Erythroblast (primary cell): Measurements from ENCODE around the gene HPDL.

ENCODE experiments used
- GATA1 ChIP-seq: IDR thresholded peaks from 2 replicates; pipeline ENCODE4 v1.6.1; 2011; ENCODE audit warnings: low read depth, mild to moderate bottlenecking, control low read depth, low read length, moderate library complexity
- POLR2A ChIP-seq: IDR thresholded peaks from 2 replicates; pipeline ENCODE4 v1.6.1; 2011; ENCODE audit warnings: mild to moderate bottlenecking, low read length

DNA sequence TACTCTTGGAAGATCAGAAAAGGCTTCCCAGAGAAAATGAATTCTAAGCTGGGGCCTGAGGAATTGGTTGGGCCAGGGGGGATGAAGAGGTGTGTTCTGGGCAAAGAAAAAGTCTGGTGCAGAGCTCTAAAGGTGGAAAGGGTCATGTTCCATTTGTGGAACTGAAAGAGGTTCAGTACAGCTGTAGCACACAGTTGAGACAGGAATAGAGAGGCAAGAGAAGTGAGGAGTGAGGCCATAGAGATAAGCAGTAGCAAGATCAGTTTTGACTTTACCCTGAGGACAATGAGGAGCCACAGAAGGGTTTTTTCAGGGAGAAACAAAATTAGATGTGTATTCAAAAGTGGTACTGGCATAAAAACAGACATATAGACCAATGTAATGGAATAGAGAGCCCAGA is 43.9 kb downstream of the HPDL start:
- no peak for TF ChIP-seq POLR2A
- no peak for TF ChIP-seq GATA1
